SH-SY5Y (cell line): ENCODE results near the gene MYO10.

ENCODE experiments used
- GATA2 ChIP-seq: IDR thresholded peaks from 2 replicates; pipeline ENCODE4 v1.6.1; 2011; ENCODE audit warnings: mild to moderate bottlenecking, low read depth, low read length
- GATA3 ChIP-seq: IDR thresholded peaks from 2 replicates; pipeline ENCODE4 v1.6.1; 2011; ENCODE audit warnings: low read depth, mild to moderate bottlenecking, low read length, moderate library complexity

DNA sequence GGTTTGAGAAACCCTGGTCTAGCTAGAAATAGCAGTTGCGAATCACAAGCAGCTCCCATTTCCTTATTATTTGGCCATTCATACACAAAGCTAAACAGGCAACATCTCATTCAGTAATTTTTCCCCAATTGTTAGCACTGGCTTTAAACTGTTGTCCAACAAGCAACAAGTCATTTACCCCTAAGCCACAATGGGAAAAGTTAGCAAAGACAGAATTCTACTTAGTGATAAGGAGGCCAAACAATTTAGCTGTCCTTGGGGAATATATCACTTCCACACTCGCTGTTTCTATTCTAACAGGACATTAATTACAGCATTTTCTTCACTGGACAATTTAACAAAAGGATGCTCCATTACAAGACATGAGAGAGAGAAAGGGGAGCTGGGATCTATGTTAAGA lies 2.8 kb downstream of the MYO10 start:
- TF ChIP-seq GATA2: no peak
- no peak for TF ChIP-seq GATA3
